H1 (cell line): ENCODE measurements around the gene CXXC5. TPM values are rescaled to one million over a fixed set of nuclear protein-coding genes. Genes with fewer than 3 reads are reported as not detected.

Experiments used
- CTBP2 ChIP-seq: IDR thresholded peaks from 2 replicates; pipeline ENCODE4 v1.7.0; 2011; ENCODE audit warnings: borderline replicate concordance, mild to moderate bottlenecking, moderate library complexity, mixed read lengths, low read length; ENCODE audit not compliant: insufficient read depth, insufficient read length
- RBBP5 ChIP-seq: IDR thresholded peaks from 2 replicates; pipeline ENCODE4 v1.7.1; 2012; ENCODE audit warnings: low read depth, mild to moderate bottlenecking, inconsistent platforms, low read length, moderate library complexity, borderline replicate concordance
- TCF12 ChIP-seq: IDR thresholded peaks from 2 replicates; pipeline ENCODE4 v1.6.1; 2011; ENCODE audit warnings: low read depth, mild to moderate bottlenecking, low read length
- polyA plus RNA-seq, 7 experiments: library from polyadenylated mRNA; depleted of rRNA in 3 of 7; stranded (reverse) in 5 of 7; unstranded in 2 of 7; fragments of >200 nt in 5 of 7; fragments of 200-250 nt in 2 of 7; gene quantifications; 1 replicate in 5 of 7; 2 replicates in 1 of 7; 4 replicates in 1 of 7; pipeline versions ENCODE4 v1.2.1 to v1.2.3, GENCODE V29; 2011 to 2013; ENCODE audit warnings: missing spikeins in 2 of 7, mixed read lengths in 2 of 7
- total RNA-seq: library from RNA; stranded (reverse); fragmentation: NEBNext Ultra II Directional; extraction: Animal tissue kit (Norgen Biotek cat#: 25700); gene quantifications from 2 replicates; pipeline ENCODE4 v1.2.1, GENCODE V29; 2021

CXXC5 gene
- total and polyA plus RNA-seq, 2 of the 8 experiments (the other 6 are each of a cell fraction or from before 2014, with no cell fraction given) = 61.4 to 74.0 TPM

- TF ChIP-seq RBBP5 (no peak), TCF12 (no peak), CTBP2 (no peak)
Measured at GRCh38 chr5:139702548-139702947, 54.4 kb downstream of the CXXC5 start (continued).
